T-cell (primary cell): ENCODE data around the gene PNRC1. TPM values are rescaled to one million over a fixed set of nuclear protein-coding genes. Genes with fewer than 3 reads are reported as not detected.

Experiments used
- total RNA-seq, 35 experiments: library from RNA in 6 of 35; stranded (reverse) in 6 of 35; fragments of 120-200 nt in 1 of 35; gene quantifications; one replicate each; pipeline versions ENCODE4 v1.2.1 to v1.2.4 and lab custom pipeline; 2013 to 2026

PNRC1 gene
- total RNA-seq, 5 donors from 2014 or later (not counting 1 experiment from before 2014, with no cell fraction given), result 421 to 792 (median 481) TPM

Other genes starting within 250 kb of the PNRC1 start
- gene RNGTT, start 117.1 kb upstream of the PNRC1 start, total RNA-seq, result 10 to 100 TPM; 16.6 to 22.2 (median 17.5) TPM
- not detected for gene SRSF12, start 37.3 kb downstream of the PNRC1 start, total RNA-seq
- gene PM20D2, start 65.3 kb downstream of the PNRC1 start, total RNA-seq, result 10 to 100 TPM in 3 of 5 donors, 1 to 10 TPM in 2; 7.5 to 12.3 (median 10.1) TPM
- gene GABRR1, start 136.6 kb downstream of the PNRC1 start, total RNA-seq, result not detected
- 1 to 10 TPM in 1 of 5 donors, under 1 TPM in 4; 0.49 to 1.5 (median 0.73) TPM for gene GABRR2, start 234.5 kb downstream of the PNRC1 start, total RNA-seq